GM19455 (cell line): ENCODE data around the gene RASGEF1B.

ENCODE experiments used
- ATAC-seq: cut with Tn5 transposase; IDR thresholded peaks from one replicate; pipeline ENCODE4 v1.9.1; 2021; ENCODE audit not compliant: unreplicated experiment

The RASGEF1B gene

DNA sequence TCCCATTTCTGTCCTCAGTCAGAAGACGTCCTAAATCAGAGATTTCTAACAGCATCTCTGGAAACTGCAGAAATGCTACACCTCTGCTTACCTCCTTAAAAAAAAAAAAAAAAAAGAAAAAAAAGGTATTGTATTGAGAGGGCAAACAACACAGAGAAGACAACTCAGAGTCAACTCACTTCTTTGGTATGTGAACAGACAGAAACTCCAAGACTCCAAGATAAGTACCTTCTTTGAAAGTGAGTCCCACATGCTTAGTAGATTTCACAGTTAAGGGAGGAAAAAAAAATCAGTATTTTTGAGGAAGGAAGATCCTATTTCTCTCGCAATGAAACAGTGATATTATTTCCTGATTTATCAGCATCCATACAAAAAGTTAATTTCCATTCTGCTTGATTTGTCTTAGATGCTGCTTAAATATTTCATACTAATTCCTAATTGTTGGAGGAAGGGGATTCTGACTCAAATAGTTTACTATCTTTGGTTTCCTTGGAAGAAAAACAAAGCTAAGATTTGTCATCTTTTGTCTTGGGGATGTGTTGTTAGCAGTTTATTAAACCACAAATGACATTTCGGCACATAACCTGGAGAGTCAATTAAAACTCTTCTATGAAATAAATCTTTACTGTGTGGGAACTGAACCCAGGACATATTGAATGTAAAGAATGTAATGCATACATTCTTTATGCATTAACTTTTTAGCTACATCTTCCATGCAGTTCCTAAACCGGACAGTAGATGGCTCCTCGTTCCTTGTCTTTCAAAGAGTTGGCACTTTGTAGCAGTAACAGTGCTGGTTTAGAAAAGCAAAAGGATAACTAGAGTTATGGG lies 4.7 kb downstream of the RASGEF1B start:
- no peak for ATAC-seq

DNA sequence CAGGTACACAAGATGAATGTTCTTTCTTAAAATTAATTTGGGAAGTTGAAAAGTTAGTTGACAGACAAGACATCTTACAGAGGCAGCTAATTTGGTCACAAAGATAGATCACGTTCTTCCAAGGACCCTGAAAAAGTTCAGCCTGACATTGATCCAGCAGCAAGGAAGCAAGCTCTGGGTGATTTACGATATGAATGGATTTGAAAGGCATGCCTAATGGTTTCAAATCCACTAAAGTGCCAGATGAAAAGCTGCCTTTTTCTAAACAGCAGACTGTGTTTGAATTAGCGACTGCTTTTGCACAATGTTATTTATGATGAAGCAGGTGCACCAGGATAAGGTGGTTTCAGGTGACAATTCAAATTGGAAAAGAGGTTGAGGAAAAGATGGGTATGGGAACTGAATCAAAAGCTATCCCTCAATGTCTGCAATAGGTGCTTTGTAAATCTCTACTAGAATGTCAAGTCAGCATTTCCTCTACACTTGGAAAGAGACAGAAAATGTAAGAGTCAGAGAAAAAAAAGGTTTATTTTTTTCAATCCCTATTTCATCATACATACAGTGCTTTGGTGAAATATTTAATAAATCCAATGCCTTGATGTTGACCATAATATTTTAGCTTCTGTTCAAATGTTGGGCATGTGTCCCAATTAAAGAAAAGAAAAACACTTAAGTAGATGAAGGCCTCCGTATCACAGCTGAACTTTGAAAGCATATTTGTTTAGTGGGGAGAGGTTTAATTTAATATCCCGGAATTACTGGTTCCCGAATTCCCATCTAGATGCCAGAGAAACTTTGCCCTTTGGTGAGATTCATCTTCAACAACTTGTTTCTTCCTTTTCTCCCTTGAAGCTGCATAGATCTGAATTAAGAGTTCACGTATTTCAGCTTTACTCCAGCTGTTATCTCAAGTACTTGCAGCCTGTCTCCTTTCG lies 6.0 kb downstream of the RASGEF1B start:
- no peak for ATAC-seq

DNA sequence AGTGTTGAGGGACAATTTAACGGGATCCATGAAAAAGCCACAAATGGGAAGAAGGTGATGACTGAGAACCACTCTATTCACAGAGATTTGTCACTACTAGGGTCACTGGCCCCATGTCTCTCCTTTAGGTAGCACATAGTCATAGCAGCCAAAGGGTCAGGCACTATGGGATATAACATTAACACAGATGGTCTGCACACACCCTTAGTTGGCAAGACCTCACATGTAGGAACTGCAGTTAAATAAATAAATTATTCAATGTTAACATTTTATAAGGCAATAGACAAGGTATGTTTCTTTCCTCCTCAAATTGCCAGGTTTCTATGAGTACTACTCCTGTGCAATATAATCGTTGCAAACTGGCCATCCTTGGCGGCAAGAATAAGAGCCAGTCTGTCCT lies 10.9 kb downstream of the RASGEF1B start:
- no peak for ATAC-seq

DNA sequence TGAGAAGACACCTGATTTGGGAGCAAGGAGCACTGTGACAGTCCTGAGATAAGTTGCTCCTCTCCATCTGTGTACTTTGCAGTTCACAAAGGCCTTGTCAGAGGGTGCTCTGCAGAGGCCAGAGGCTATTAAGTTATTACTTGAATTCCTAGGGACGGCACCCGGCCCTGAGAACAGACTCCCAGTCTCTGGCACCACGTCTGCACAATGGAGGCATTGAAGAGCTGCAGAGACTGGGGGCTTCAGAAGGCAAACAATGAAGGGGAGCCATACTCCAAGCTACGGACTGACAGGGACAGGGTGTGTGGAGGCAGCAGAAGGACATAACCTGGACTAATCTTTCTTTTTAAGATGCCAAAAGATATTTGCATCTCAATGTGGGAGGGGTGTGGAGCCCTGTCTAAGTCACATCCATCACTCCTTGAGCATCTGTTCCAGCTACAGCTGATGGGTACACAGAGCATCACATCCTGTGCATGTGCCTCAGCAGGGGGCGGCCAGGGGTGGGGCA lies 11.5 kb downstream of the RASGEF1B start:
- no peak for ATAC-seq

DNA sequence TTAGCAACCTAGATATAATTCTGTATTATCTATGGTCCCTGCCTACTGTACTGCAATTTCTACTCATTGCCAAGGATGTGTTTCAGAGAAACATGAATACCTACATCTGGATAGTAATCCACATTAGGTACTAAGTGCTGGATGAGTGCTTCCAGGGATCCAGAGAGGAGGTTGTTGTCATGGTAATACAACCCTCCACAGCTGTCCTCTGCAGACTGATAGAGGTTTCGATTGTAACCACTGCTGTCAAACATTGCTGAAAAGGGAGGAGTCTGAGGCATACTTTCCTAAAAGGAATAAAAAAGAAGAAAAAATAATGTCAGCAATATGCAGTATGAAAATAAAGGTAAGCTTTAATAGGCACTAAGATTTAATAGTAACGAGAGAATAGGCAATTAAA lies 12.5 kb downstream of the RASGEF1B start:
- ATAC-seq = no peak

DNA sequence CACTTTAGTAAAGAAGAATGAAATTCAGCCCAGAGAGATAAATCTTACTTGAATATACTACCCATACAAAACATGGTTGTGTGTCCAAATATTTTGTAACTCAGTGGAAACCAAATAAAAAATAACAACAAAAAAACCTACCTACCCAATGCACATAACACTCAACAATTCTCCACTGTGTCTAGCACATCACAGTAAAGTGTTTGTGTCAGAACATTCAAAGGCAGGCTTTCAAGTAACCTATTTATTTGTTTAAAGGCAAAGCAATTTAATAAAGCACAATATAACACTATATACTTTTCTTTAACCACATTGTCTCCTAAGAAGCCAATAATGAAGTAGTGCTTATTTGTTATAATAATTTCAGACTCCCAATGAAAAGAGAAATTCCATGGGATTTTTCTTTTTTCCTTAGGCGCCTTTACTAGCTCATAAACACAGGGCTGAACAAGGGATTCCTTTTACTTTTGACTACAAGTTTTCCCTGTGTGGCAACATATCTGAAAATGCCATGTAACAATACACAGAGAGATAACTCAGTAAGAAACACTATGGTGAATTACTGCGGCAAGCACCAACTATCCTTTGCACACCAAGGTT lies 13.7 kb downstream of the RASGEF1B start:
- no peak for ATAC-seq

DNA sequence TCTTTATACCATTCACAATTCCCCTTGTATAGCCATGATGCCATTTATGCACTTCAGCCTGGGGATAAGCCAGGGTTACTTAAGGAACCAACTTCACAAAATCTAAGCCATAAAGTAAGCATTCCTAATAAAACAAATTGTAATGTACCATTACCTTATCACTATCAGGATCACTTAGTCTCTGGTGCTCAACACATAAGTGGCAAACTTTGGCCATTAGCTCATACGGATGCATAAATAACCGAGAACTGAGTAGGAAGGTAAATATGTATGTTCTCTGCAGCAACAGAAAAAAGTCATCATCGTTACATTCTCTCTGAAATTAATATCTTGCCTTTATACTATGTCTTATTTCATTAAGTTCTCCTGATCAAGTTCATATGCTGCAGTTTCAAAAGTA lies 14.4 kb downstream of the RASGEF1B start:
- no peak for ATAC-seq

DNA sequence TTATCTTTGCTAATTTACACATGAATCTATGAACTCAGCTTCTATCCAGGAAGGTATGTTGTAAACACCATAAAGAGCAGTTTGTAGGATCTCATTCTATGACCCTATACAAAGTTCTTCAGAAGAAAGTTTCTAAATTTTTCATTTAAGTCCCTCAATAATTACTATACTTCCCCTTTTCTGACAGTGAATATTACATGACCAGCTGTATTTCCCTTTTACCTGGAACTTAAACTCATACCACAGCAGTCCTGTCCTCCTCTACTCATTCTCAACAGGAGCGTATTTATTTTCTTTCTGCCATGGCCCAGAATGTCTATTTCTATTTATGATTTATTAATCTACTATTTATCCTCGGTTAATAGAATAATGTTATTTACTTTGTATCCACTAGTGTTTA lies 15.8 kb downstream of the RASGEF1B start:
- no peak for ATAC-seq

DNA sequence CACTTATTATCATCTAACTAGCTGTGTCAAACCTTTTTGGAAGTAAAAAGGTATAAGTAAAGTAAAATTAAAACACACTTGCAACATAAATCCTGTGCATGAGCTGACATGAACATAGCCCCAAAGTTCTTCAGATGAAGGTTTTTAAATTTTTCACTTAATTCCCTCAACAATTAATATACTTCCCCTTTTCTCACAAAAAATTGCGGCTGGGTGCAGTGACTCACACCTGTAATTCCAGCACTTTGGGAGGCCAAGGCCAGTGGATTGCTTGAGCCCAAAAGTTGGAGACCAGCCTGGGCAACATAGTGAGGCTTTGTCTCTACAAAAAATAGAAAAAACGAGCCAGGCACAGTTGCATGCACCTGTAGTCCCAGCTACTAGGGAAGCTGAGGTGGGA lies 16.8 kb downstream of the RASGEF1B start:
- no peak for ATAC-seq

DNA sequence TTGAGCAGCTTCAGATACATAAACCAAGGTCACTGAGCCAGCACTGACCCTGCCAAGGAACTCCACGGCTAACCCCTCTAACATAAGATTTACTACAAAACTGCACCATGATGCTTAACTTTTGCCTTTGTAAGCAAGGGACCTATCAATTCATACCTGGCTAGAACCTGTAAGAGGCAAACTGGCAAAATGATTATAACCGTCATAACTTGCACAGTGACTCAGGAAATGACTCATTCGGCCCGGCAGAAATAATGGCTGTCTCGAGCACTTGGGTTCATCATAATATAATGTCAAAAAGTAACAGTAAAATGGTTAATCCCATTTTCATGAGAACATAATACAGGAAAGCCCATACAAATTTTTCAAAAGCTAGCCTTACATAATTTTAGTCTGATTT lies 17.2 kb downstream of the RASGEF1B start:
- ATAC-seq = no peak

DNA sequence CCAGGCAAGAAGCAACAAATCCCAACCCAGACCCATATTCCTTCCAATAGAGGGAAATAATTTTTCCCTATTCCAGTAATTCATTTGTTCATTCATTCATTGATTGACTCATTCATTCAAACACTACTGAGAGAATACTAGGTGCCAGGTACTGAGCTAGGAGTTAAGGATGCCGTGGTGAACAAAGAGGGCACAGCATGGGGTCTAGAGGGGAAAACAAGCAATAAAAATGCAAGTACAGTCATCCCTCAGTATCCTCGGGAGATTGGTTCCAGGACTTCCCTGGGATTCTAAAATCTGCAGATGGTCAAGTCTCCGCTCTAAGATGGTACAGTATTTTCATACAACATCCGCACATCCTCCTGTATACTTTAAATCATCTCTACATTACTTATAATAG lies 18.7 kb downstream of the RASGEF1B start:
- ATAC-seq = no peak

DNA sequence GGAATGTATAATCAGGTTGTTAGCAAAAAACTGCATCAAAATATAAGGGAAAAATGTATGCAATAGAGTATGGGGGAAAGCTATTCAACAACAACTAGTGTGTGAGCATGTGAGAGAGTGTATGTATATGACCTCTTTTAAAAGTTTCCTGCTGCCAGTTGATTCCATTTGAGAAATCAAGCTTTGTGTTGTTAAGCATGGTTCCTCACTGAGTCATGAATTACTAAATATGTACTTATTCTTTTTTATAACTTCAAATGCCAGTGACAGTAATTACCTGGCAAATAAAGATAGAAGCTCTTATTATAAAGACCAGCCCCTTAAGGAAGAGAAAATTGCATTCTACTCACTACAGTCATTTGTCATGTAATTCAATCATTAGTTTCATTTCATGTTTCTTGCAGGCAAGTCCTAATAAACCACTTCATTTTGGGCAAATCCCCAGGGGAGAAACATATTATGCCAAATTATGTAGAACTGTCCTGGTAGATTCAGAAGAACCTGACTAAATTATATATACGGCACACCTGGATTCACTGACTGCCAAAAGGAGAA lies 19.2 kb downstream of the RASGEF1B start:
- no peak for ATAC-seq

DNA sequence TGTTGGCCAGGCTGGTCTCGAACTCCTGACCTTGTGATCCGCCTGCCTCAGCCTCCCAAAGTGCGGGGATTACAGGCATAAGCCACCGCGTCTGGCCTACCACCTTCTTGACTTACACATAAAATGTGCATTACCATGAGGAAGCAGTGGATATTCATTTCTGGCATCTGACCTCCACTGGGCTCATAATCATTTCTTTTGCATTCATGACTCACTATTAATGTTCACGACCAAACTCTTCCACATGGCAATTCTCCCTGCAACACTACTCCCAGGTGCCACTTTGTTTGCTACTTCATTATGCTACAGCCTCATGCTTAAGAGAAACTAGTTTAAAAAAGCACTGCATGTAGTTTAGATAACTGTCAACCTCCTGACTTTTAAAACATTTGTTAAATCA lies 22.7 kb downstream of the RASGEF1B start:
- no peak for ATAC-seq

DNA sequence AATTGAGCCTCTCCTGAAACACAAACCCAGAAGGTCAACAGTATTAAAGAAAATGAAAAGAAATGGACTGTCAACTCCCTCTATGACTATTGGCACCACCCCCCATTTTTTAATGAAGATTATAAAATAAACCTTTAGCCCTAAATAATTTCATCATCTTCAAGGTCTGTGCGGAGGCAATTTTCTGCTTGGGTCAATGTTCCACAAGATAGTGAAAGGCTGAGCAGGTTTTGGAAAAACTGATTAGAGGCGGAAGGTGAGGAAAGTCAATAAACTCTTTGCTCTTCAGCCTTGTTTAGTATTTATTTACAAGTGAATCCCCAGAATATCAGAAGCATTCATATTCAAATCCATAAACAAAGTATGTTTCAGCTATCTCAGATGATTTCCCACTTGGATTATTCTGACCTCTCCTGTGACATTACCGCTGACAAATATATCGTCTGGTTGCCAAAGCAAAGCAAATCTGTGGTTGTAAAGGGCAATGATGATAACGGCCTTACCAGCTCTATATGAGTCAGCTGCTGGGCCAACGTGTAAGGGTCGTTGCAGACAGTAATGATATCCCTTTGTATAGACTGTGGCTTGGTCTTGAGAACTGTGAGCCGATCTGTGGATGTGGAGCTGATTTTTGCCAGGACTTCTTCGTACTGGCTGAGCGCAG lies 24.0 kb downstream of the RASGEF1B start:
- no peak for ATAC-seq

DNA sequence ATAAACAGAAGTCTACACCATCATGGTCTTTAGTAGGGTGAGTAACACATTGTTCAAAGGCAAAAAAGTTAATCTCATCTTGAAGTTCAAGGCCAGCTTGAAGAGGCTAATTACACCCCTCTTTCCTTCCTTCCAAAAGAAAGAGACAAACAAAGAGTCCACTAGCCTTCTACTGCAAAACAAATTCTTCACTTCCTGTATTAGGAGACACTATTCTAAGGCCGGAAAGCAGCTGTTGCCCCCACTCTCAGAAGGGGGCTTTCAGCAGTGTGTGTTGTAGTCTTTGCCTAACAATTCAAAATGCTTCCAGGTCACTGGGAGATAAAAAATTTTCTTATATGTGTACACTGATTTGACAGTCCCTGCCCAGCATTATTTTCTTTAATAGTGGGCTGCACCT lies 25.1 kb downstream of the RASGEF1B start:
- ATAC-seq = no peak

DNA sequence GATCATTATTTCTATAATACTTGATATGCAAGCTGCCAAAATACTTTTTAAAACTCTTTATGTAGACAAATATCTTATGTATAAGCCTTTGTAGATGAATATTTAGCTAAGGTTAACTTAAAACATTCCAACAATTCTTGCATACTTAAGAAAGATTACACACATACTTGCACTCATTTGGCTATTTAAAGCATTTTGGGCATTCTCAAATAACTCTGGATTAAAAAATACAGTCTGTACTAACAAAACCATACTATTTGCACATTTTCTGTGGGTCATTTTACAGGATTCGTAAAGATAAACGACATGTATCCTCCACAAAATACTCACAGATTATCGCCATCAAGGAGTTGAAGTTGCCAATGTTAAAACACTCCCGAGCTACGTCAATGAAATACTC lies 26.5 kb downstream of the RASGEF1B start:
- ATAC-seq = no peak

DNA sequence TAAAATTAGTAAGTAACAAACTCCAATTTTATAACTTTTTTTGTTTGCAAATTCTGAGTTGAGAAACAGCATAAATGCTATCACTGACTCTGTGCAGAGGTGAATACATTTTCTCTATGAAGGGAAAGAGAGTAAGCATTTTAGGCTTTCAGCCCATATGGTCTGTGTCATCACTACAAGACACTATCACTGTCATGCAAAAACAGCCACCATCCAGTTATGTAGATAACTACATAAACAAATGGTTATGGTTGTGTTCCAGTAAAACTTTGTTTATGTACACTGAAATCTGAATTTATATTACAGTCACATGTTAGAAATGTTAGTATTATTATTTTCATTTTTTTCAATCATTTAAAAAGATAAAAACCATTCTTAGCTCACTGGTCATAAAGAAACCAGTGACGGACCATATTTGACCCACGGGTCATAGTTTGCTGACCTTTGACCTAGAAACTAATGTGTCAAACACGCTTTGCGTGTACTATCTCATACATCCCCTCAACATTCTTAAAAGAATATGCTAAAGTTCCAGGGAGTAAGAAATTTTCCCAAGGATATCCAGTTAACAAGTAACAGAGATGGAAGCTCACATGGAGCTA lies 29.1 kb downstream of the RASGEF1B start:
- ATAC-seq = no peak

DNA sequence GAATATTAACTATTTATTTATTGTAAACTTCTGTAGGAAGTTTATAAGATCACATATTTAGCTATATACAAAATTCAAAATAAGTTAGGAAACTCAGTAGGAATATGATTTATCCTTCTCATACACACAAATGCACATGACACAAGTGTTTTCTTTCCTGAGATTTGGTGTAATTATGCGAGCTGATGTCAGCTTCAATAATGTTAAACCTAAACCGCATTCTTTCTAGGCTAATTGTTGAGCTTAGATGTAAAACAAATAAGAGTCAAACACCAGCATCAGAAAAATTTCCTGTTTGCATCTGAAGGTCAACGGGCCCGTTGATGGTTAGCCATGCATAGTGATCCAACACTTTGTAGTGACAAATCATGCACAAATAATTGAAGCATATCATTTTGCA lies 30.8 kb downstream of the RASGEF1B start:
- ATAC-seq = no peak

DNA sequence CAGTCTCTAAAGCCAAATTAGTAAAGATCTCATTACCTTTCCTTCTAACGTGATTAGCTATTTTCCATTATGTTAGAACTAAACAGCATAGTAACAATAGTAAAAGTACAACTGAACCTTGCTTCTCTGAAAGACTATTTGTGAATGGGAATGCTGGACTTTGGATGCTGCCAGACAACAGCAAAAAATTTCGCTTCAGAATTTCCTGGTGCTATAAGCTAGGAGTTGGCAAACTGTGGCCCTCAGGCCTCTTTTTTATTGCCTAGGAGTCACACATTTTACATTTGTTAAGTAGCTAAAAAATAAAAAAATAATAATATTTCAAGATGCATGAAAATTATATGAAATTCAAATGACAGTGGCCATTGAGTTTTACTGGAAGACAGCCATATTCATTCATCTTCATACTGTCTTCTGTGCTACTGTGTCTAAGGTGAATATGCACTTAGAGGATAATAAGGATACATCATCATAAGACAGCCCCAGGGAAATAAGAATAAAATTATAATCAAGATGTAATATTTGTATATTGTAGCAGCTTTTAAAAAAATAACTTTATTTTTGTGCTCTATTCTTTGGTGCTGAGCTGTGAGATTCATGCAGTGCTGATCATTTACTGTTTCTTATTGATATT lies 34.6 kb downstream of the RASGEF1B start:
- no peak for ATAC-seq

DNA sequence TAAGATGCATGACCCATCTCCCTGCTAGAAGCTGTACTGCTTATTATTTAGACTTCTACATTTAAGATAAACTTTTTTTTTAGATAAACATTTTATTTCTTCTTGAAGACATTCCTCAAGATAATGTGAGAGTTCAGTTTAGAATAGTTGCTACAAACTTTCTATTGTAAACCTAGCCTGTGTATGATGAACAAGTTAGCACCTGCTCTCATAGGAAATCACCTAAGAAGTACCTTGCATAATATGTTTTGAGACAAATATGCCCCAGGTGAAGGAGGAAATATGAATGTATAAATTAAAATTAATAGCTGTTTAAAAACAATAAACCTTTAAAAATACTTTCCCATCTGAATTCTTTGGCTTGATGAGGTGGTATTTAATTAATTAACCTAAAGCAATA lies 35.6 kb downstream of the RASGEF1B start:
- no peak for ATAC-seq
